Suprapubic skin (tissue), 4 donors: ENCODE results near the gene RNF144B. TPM values are rescaled to one million over a fixed set of nuclear protein-coding genes. Genes with fewer than 3 reads are reported as not detected.
"Not testable (repeated sequence)": the region's sequence is repeated elsewhere in the genome, so short reads cannot be mapped to it uniquely, and the experiment has no call there.

Experiments used
- DNase-seq, 2 donors: peaks; one replicate each; pipeline ENCODE4 v3.0.0-alpha.2; 2019; ENCODE audit warnings: low spot score in 2 of 2
- H3K27ac ChIP-seq: fragments of 200-600 bp; sonication (generic); one replicate; pipeline ENCODE4 v1.5.1; 2019
- H3K27me3 ChIP-seq: fragments of 200-600 bp; sonication (generic); one replicate; pipeline ENCODE4 v1.5.1; 2019
- H3K36me3 ChIP-seq: fragments of 200-600 bp; sonication (generic); one replicate; pipeline ENCODE4 v1.5.1; 2019
- H3K4me1 ChIP-seq: fragments of 200-600 bp; sonication (generic); one replicate; pipeline ENCODE4 v1.5.1; 2019
- H3K4me3 ChIP-seq: fragments of 200-600 bp; sonication (generic); one replicate; pipeline ENCODE4 v1.5.1; 2019; ENCODE audit warnings: mild to moderate bottlenecking
- H3K9me3 ChIP-seq: fragments of 200-600 bp; sonication (generic); one replicate; pipeline ENCODE4 v1.5.1; 2019
- CTCF ChIP-seq, 2 donors: fragments of 200-600 bp in 1 of 2; fragments of 450-650 bp in 1 of 2; sonication (generic) in 1 of 2; IDR thresholded peaks; one replicate each; pipeline ENCODE4 v1.5.1; 2016 to 2019; ENCODE audit warnings: antibody characterized with exemption in 2 of 2, mild to moderate bottlenecking in 1 of 2, moderate library complexity in 1 of 2
- EP300 ChIP-seq: sonication (generic); formaldehyde crosslinking; IDR thresholded peaks from one replicate; pipeline ENCODE4 v1.6.1; 2017; ENCODE audit warnings: antibody characterized with exemption
- POLR2A ChIP-seq, 2 donors: fragments of 450-650 bp; IDR thresholded peaks; one replicate each; pipeline ENCODE4 v1.6.1; 2017; ENCODE audit warnings: antibody characterized with exemption in 2 of 2, mild to moderate bottlenecking in 2 of 2, moderate library complexity in 2 of 2
- POLR2AphosphoS5 ChIP-seq, 3 donors: sonication (generic); formaldehyde crosslinking; IDR thresholded peaks; one replicate each; pipeline ENCODE4 v1.6.1; 2017; ENCODE audit warnings: antibody characterized with exemption in 3 of 3
- WGBS: methylation state at CpG from one replicate; pipeline ENCODE4 v1.1.5; 2018; 5-methylcytosine and 5-hydroxymethylcytosine counted together
- total RNA-seq, 4 donors: library from RNA; depleted of rRNA; stranded (reverse); fragments of >200 nt; gene quantifications; one replicate each; pipeline ENCODE4 v1.1.0, GENCODE V29; 2016

Gene RNF144B
- total RNA-seq, 4 donors from 2014 or later, result 27.8 to 48.4 (median 38.7) TPM

DNA sequence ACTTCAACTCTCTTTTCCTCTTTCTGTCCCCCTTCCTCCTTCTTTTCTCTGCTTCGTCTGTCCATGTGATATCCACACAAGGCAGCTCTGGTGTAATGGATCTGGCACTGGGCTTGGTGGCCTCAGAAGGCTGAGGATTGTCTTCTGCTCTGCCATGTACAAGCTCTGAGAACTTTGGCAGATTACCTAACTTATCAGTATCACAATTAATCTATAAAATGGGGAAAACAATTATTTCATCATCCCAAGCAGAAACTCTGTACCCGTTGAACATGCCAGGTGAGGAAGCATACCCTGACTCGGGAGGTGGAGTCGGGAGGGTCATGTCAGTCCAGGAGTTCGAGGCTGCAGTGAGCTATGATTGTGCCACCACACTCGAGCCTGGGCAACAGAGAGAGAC lies 10.6 kb downstream of the RNF144B start:
- Histone ChIP-seq H3K9me3 (no peaks in the 10 kb centered on the region), H3K4me3 (no peak overlapping the region), H3K4me1 (peaks cover 14% of the 10 kb centered on the region), H3K27me3 (no peaks in the 10 kb centered on the region), H3K36me3 (peaks cover 16% of the 10 kb centered on the region), H3K27ac (no peak overlapping the region)
- TF ChIP-seq POLR2AphosphoS5 (IDR thresholded peaks at IDR 0.05), result no peak
- no peak for TF ChIP-seq CTCF (IDR thresholded peaks at IDR 0.05)
- no peak for TF ChIP-seq EP300
- TF ChIP-seq POLR2A (IDR thresholded peaks at IDR 0.05), result no peak
- 83% methylated on average over 6 of the region's 6 CpGs for WGBS
- DNase-seq, result no peak

DNA sequence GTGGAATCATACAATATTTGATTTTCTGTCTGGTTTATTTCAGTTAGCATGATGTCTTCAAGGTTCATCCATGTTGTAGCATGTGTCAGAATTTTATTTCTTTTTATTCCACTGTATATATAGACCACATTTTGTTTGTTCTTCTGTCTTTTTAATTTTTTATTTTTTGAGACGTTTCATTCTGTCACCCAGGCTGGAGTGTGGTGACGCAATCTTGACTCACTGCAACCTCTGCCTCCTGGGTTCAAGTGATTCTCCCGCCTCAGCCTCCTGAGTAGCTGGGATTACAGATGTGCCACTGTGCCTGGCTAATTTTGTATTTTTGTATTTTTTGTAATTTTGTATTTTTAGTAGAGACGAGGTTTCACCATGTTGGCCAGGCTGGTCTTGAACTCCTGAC lies 11.1 kb downstream of the RNF144B start:
- Histone ChIP-seq H3K36me3 (peaks cover 16% of the 10 kb centered on the region), H3K4me1 (peaks cover 14% of the 10 kb centered on the region)
- WGBS, result 88% methylated on average over 4 of the region's 4 CpGs
- not testable (repeated sequence) for DNase-seq, H3K27ac ChIP-seq, H3K9me3 ChIP-seq, H3K4me3 ChIP-seq, H3K27me3 ChIP-seq

GRCh38 chr6:18400831-18401446 lies 13.8 kb downstream of the RNF144B start:
- no peak overlapping the region for H3K27ac ChIP-seq
- peaks cover 10% of the 10 kb centered on the region for H3K4me1 ChIP-seq
- H3K27me3 ChIP-seq, result no peaks in the 10 kb centered on the region
- no peak for TF ChIP-seq EP300
- no peak for TF ChIP-seq CTCF (IDR thresholded peaks at IDR 0.05)
- TF ChIP-seq POLR2A (IDR thresholded peaks at IDR 0.05), result no peak
- TF ChIP-seq POLR2AphosphoS5 (IDR thresholded peaks at IDR 0.05), result no peak
- H3K36me3 ChIP-seq, result peaks cover 28% of the 10 kb centered on the region
- H3K4me3 ChIP-seq, result no peak overlapping the region
- 80% methylated on average over 2 of the region's 2 CpGs for WGBS
- no peaks in the 10 kb centered on the region for H3K9me3 ChIP-seq
- DNase-seq, result no peak

DNA sequence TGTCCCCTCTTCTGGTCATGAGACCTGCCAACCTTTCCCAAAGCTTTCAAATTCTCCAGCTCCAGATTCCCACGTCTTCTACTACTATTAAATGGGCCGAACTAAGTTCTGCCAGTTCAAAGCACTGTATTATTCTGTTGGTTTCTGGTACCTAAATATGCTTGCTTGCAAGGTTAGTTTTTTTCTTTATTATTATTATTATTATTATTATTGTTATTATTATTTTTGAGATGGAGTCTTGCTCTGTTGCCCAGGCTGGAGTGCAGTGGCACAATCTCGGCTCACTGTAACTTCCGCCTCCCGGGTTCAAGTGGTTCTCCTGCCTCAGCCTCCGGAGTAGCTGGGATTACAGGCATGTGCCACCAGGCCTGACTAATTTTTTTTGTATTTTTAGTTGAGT lies 17.8 kb downstream of the RNF144B start:
- H3K27ac ChIP-seq, H3K9me3 ChIP-seq, H3K4me1 ChIP-seq, H3K4me3 ChIP-seq, DNase-seq, H3K27me3 ChIP-seq: not testable (repeated sequence)
- H3K36me3 ChIP-seq, result peaks cover 26% of the 10 kb centered on the region
- WGBS, result 98% methylated on average over 6 of the region's 6 CpGs

- Histone ChIP-seq H3K36me3 (peaks cover 21% of the 10 kb centered on the region), H3K9me3 (no peaks in the 10 kb centered on the region), H3K27ac (peak overlapping the region; percentile 36), H3K27me3 (no peaks in the 10 kb centered on the region), H3K4me3 (no peak overlapping the region), H3K4me1 (peaks cover 7% of the 10 kb centered on the region)
- WGBS, result 54% methylated on average over 4 of the region's 4 CpGs
- no peak for DNase-seq
- no peak for TF ChIP-seq POLR2AphosphoS5 (IDR thresholded peaks at IDR 0.05)
- no peak for TF ChIP-seq EP300
- no peak for TF ChIP-seq POLR2A (IDR thresholded peaks at IDR 0.05)
- no peak for TF ChIP-seq CTCF (IDR thresholded peaks at IDR 0.05)
Observed at GRCh38 chr6:18405477-18406293, 18.5 kb downstream of the RNF144B start.

- no peak for TF ChIP-seq EP300
- no peak for TF ChIP-seq POLR2A (IDR thresholded peaks at IDR 0.05)
- no peak for TF ChIP-seq POLR2AphosphoS5 (IDR thresholded peaks at IDR 0.05)
- TF ChIP-seq CTCF (IDR thresholded peaks at IDR 0.05), result no peak
- Histone ChIP-seq H3K36me3 (peaks cover 17% of the 10 kb centered on the region), H3K27me3 (no peaks in the 10 kb centered on the region), H3K9me3 (no peaks in the 10 kb centered on the region), H3K27ac (no peak overlapping the region), H3K4me3 (no peak overlapping the region), H3K4me1 (peaks cover 5% of the 10 kb centered on the region)
- 93% methylated on average over 4 of the region's 4 CpGs for WGBS
- DNase-seq, result no peak
Observed at GRCh38 chr6:18406955-18407749, 20.0 kb downstream of the RNF144B start.

DNA sequence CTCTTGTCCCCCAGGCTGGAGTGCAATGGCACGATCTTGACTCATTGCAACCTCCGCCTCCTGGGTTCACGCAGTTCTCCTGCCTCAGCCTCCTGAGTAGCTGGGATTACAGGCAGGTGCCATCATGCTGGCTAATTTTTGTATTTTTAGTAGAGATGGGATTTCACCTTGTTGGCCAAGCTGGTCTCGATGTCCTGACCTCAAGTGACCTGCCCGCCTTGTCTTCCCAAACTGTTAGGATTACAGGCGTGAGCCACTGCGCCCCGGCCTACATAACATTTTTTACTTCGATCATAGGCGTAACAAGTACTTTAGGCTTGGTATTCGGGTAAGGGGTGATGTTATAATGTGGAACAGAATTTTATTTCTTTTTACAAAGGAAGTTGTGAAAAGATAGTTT lies 22.5 kb downstream of the RNF144B start:
- not testable (repeated sequence) for H3K27me3 ChIP-seq, H3K36me3 ChIP-seq, DNase-seq, H3K9me3 ChIP-seq, H3K4me3 ChIP-seq, H3K27ac ChIP-seq, H3K4me1 ChIP-seq
- 95% methylated on average over 11 of the region's 11 CpGs for WGBS
